Measurements from ENCODE around the gene KRT78.

Gene KRT78

DNA sequence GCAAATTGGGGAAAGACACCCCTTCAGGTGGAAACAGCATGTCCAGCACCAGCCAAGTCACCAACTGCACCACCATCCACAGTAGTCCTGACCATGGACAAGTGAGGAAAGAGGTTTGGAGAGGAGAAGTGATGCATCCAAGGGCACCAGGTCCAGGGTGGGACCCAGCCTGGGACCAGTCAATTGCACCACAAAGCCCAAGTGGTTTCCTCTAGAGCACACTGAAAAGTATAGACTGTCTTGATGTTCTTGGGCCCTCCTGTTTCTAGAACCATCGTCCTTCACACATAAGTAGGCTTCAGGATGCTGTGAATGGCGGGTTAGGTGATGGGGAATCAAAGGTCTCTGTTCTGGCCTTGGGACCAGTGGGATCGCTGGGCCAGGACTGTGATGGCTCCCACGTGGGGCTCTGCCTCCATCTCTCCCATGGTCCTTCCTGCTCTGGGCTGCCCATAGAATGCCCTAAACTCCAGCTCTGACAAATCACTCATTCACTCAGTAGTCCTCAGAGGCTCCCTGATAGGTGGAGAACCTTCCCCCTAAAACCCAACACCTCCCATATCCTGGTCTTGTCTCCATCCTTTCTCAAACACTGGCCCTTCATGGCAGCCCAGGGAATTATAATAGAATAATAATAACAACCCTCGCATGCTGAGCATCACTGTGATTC lies 23.9 kb downstream of the KRT78 start:
- DNase-seq: no peak

GRCh38 chr12:52823761-52824450 lies 24.9 kb downstream of the KRT78 start:
- DNase-seq: no peak

- DNase-seq: no peak
Observed at GRCh38 chr12:52822771-52823510, 25.9 kb downstream of the KRT78 start.

DNA sequence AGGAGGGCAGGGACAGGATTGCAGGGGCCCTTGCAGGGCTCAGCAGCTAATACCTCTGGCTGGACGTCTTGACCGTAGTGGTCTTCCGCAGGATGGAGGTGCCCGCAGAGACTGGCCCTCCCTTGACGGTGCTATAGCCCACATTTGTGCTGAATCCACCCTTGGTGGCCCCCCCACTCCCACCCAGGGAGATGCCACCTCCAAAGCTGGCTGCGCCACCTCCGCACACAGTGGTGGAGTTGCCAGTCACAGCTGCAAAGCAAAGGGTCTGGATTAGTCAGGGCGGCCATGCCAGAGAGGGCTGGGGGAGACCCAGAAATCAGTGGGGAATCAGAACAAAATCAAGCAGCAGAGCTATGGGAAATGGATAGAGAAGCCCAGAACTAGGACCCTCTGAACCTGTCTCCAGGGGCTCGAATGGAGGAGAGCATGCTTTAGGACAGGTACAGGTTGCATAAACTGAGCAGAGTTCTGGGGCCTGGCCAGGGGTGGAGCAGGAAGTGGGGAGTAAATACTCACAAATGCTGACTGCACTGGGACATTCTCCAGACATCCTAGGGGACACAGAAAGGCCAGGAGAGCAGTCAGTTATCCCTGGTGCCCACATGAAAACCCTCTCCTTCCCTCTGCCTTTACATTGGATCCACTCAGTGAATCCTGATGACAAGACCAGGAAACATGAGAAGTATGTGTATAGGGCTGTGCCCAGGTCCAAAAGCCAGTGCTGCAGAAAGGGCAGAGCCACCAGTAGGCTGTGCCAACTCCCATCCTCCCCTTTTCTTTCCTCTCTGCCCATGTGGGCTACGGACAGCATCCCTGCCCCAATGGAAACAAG lies 26.8 kb downstream of the KRT78 start:
- no peak for DNase-seq

GRCh38 chr12:52821071-52821730 lies 27.6 kb downstream of the KRT78 start:
- no peak for DNase-seq

GRCh38 chr12:52820521-52820920 lies 28.3 kb downstream of the KRT78 start:
- no peak for DNase-seq

DNA sequence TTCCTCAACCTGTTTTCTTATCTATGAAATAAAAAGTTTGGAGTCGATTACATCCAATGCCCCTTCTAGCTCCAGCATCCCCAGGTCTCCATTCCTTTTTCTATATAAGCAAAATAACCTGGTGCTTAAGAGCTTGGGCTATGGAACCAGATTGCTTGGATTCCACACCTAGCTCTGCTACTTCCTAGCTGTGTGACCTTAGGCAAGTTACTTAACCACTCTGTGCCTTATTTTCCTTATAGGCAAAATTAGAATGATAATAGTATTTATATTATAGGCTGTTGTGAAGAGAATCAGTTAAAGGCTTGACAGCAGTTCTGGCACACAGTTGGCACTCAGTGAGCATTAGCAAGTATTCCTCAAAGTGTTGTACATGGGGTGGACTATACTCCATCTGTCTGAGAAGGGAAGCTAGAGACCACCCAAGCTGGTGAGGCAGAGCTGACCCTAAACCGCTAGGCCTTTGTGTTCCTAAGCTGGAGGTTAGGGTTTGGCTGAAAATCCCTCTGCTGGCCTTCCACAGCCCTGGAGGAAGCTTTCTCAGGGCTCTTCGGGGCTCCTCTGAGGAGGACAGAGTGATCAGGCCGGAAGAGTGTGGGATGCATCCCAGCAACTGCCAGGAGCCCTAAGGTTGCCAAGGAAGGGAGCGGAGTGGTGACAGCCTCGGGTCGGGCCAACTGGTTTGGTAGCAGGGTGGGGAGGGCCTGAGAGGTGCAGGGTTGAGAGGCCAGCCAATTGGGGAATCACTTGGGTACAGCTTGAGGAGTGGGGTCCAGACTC lies 28.9 kb downstream of the KRT78 start:
- no peak for DNase-seq

- no peak for DNase-seq
Observed at GRCh38 chr12:52818887-52819420, 29.8 kb downstream of the KRT78 start.

- DNase-seq: no peak
Observed at GRCh38 chr12:52818388-52818787, 30.4 kb downstream of the KRT78 start.

DNA sequence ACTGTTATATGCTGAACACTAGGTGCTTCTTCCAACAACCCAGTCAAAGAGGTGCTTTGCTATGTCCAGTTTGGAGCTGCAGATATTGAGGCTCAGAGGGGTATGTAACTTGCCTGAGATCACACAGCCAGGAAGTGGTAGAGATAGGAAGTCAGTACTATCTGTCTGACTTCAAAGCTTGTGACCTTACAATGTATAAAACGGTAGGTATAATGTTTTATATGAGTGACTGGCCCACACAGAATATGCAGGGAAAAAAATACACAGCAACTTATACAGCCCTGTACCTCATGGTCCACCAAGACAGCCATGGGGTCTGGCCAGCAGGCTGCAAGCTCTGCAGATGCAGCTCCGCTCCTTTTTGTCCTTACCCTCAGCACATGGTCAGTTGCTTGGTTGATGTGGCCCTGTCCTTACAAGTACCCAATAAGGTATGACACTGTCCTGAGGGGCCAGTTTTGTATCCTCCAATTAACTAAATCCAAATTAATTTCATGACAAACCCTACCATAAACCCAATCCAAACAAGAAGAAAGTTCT lies 31.0 kb downstream of the KRT78 start:
- no peak for DNase-seq

GRCh38 chr12:52817003-52817698 lies 31.6 kb downstream of the KRT78 start:
- no peak for DNase-seq

GRCh38 chr12:52815676-52816588 lies 32.9 kb downstream of the KRT78 start:
- DNase-seq: no peak

DNA sequence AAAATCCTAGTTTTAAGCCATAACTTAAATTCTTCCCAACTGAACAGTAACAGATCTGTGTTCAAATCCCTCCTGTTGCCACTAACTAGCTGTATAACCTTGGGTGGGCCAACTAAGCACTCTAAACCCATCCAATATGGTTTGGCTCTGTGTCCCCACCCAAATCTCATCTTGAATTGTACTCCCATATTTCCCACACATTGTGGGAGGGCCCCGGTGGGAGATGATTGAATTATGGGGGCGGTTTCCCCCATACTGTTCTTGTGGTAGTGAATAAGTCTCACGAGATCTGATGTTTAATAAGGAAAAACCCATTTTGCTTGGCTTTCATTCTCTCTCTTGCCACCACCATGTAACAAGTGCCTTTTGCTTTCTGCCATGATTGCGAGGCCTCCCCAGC lies 33.6 kb downstream of the KRT78 start:
- no peak for DNase-seq

DNA sequence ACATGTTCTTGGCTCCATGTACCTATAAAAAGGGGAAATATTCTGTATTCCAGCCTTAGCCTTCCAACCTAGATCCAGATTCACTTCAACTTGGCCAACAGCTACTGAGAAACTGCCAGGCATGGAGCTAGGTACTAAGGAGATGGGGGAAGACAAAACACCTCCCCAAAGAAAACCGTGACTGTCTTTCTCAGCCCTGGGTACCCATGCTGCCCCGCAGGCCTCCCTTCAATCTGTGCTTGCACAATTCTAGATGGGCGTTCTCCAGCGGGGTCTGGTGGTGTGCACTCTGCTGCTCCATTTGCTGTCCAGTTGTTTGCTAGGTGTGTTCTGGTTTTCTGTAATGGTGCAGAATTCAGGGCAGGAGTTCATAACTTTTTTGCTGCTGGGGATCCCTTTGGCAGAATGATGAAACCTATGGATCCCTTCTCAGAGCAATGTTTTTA lies 34.1 kb downstream of the KRT78 start:
- no peak for DNase-seq

GRCh38 chr12:52813885-52814709 lies 34.7 kb downstream of the KRT78 start, which contains the start of gene KRT4:
KRT4 (minus strand) TSS chr12:52814116; CDS start chr12:52814058, 58 bp downstream.
- DNase-seq: no peak

DNA sequence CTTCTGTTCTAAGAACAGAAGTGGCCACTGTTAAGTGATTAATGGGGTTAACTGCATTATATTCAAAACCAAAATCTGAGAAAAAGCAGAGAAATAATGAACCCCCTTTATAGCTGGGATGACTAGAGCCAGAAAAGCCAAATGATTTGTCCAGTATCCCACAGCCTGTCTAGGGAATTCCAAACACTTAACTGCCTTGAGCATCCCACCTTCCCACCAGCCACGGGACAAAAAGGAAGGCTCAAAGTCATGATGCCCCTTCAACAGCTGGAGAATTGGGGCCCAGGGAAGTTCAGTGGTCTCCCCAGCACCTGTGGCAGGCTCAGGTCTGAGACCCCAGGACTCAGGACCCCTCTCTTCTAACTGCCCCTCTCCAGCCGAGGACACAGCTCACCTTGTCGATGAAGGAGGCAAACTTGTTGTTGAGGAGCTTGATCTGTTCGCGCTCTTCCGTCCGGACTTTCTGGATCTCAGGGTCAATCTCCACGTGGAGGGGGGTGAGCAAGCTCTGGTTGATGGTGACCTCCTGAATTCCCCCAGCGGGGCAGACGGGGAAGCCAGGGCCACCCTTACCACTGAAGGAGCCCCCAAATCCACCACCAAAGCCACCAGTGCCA lies 35.5 kb downstream of the KRT78 start:
- no peak for DNase-seq

DNA sequence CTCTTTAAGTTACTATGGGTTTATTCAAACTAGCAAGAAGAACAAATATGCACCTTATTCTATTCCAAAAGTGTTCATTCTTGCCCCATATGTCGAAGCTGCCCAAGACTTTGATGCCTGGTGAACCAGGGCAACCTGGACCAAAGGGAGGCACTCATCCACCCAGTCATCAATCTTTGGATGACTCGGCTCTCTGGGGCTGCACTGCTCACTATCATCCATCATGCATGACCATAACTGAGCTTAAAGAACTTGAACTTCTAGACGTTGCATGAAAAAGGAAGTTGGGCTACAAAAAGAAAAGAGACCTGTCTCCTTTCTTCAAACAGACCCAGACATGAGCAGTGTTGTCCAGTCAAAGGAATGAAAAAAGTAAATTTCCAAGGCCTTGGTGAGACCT lies 36.0 kb downstream of the KRT78 start:
- no peak for DNase-seq

- DNase-seq: no peak
Observed at GRCh38 chr12:52812073-52812400, 36.8 kb downstream of the KRT78 start.

All from NCI-H446 (cell line).